GM23248 (cell line): Measurements from ENCODE around the gene THOP1. TPM values are rescaled to one million over a fixed set of nuclear protein-coding genes. Genes with fewer than 3 reads are reported as not detected.

Experiments used
- DNase-seq: peaks from one replicate; pipeline ENCODE4 v3.0.0-alpha.2; 2015
- H2AFZ ChIP-seq: fragments of 200-600 bp; sonication (generic); 2 replicates; pipeline ENCODE4 v1.6.1; 2016; ENCODE audit warnings: antibody characterized with exemption
- H3F3A ChIP-seq: fragments of 200-600 bp; sonication (generic); 2 replicates; pipeline ENCODE4 v1.6.1; 2016; ENCODE audit warnings: mild to moderate bottlenecking, antibody characterized with exemption, mixed run types; ENCODE audit not compliant: insufficient read depth
- H3K27ac ChIP-seq: fragments of 200-600 bp; sonication (generic); 2 replicates; pipeline ENCODE4 v1.5.1; 2016; ENCODE audit warnings: mild to moderate bottlenecking
- H3K27me3 ChIP-seq: fragments of 200-600 bp; sonication (generic); replicated peaks from 2 replicates; pipeline ENCODE4 v1.6.1; 2016; ENCODE audit warnings: mild to moderate bottlenecking; ENCODE audit not compliant: insufficient read depth
- H3K36me3 ChIP-seq: fragments of 200-600 bp; sonication (generic); 2 replicates; pipeline ENCODE4 v1.6.1; 2016; ENCODE audit warnings: low read depth, mild to moderate bottlenecking
- H3K4me1 ChIP-seq: fragments of 200-600 bp; sonication (generic); 2 replicates; pipeline ENCODE4 v1.6.1; 2016; ENCODE audit warnings: mild to moderate bottlenecking; ENCODE audit not compliant: insufficient read depth
- H3K4me2 ChIP-seq: fragments of 200-600 bp; sonication (generic); one replicate; pipeline ENCODE4 v1.6.1; 2016; ENCODE audit warnings: mild to moderate bottlenecking; ENCODE audit not compliant: unreplicated experiment
- H3K4me3 ChIP-seq: fragments of 200-600 bp; sonication (generic); 2 replicates; pipeline ENCODE4 v1.5.1; 2016; ENCODE audit warnings: mild to moderate bottlenecking
- H3K79me2 ChIP-seq: fragments of 200-600 bp; sonication (generic); 2 replicates; pipeline ENCODE4 v1.6.1; 2016; ENCODE audit warnings: mild to moderate bottlenecking; ENCODE audit not compliant: insufficient read depth
- H3K9ac ChIP-seq: fragments of 200-600 bp; sonication (generic); 2 replicates; pipeline ENCODE4 v1.6.1; 2016; ENCODE audit warnings: mild to moderate bottlenecking
- H3K9me2 ChIP-seq: fragments of 200-600 bp; sonication (generic); 2 replicates; pipeline ENCODE4 v1.6.1; 2016; ENCODE audit warnings: mixed run types, mild to moderate bottlenecking, moderate library complexity; ENCODE audit not compliant: insufficient read depth
- H3K9me3 ChIP-seq: fragments of 200-600 bp; sonication (generic); one replicate; pipeline ENCODE4 v1.6.1; 2017; ENCODE audit warnings: low read depth
- H4K20me1 ChIP-seq: fragments of 200-600 bp; sonication (generic); 2 replicates; pipeline ENCODE4 v1.6.0; 2016; ENCODE audit not compliant: insufficient read depth
- EZH2 ChIP-seq: fragments of 200-600 bp; sonication (generic); IDR thresholded peaks from 2 replicates; pipeline ENCODE4 v1.6.1; 2018; ENCODE audit warnings: antibody characterized with exemption, mild to moderate bottlenecking; ENCODE audit not compliant: insufficient read depth, poor library complexity, severe bottlenecking
- EZH2phosphoT487 ChIP-seq: fragments of 200-600 bp; sonication (generic); IDR thresholded peaks from 2 replicates; pipeline ENCODE4 v1.6.1; 2018; ENCODE audit warnings: antibody characterized with exemption, moderate library complexity, mild to moderate bottlenecking, low read depth; ENCODE audit not compliant: insufficient read depth
- WGBS, 2 experiments: methylation state at CpG; one replicate each; pipeline ENCODE4 v1.1.6; 2015 to 2017; ENCODE audit warnings: low lambda C conversion rate in 2 of 2, low coverage in 1 of 2; ENCODE audit errors: missing lambda C conversion rate in 2 of 2; 5-methylcytosine and 5-hydroxymethylcytosine counted together
- in situ Hi-C: fragments of 300-500 bp; cut with MboI; formaldehyde crosslinking; loops from 2 replicates; pipeline ENCODE4 v1.15.0; 2020
- polyA plus RNA-seq: library from polyadenylated mRNA; unstranded; fragments of >200 nt; fragmentation: Nextera tagmentation; extraction: Ambion mirVana; gene quantifications from 2 replicates; pipeline ENCODE4 v1.2.1, GENCODE V29; 2016
- total RNA-seq: library from RNA; depleted of rRNA; stranded (reverse); fragments of >200 nt; shearing (Covaris generic); gene quantifications from 2 replicates; pipeline ENCODE4 v1.2.3, GENCODE V29; 2014

THOP1 gene
- total and polyA plus RNA-seq, 2 experiments from 2014 or later = 64.8 to 136 TPM

GRCh38 chr19:2848616-2849015 lies 63.3 kb downstream of the THOP1 start:
- in situ Hi-C loops = no loop called here
- Histone ChIP-seq H3K9me2 (no peaks in the 10 kb centered on the region), H2AFZ (no peak overlapping the region), H4K20me1 (no peaks in the 10 kb centered on the region), H3K36me3 (peaks cover 34% of the 10 kb centered on the region), H3K4me1 (no peaks in the 10 kb centered on the region), H3K27ac (no peak overlapping the region), H3K27me3 (no peaks in the 10 kb centered on the region), H3K4me2 (no peak overlapping the region), H3K79me2 (peaks cover 74% of the 10 kb centered on the region), H3K4me3 (no peak overlapping the region), H3K9ac (no peak overlapping the region), H3F3A (peaks cover 7% of the 10 kb centered on the region; the same call in 1 of the 2 replicates), H3K9me3 (peaks cover 8% of the 10 kb centered on the region)
- DNase-seq = no peak
- WGBS, 2 experiments = 94 to 98% methylated on average over 4 of the region's 4 CpGs
- TF ChIP-seq EZH2 = no peak
- no peak for TF ChIP-seq EZH2phosphoT487

- Histone ChIP-seq H3K4me1 (no peaks in the 10 kb centered on the region), H3K79me2 (peaks cover 56% of the 10 kb centered on the region), H4K20me1 (no peaks in the 10 kb centered on the region), H3K4me3 (no peak overlapping the region), H3K36me3 (peaks cover 51% of the 10 kb centered on the region), H3K4me2 (no peak overlapping the region), H2AFZ (no peak overlapping the region), H3K27me3 (no peaks in the 10 kb centered on the region), H3K9ac (no peak overlapping the region), H3F3A (peaks cover 7% of the 10 kb centered on the region; the same call in 1 of the 2 replicates), H3K9me2 (no peaks in the 10 kb centered on the region), H3K9me3 (peaks cover 8% of the 10 kb centered on the region), H3K27ac (no peak overlapping the region)
- no peak for DNase-seq
- in situ Hi-C loops = loop anchor here (25.0 kb wide), 1 partner anchor 188 kb away; no protein-coding TSS in a partner anchor
- TF ChIP-seq EZH2phosphoT487 (no peak), EZH2 (no peak)
- 96 to 98% methylated on average over 3 of the region's 3 CpGs for WGBS, 2 experiments
Observed at GRCh38 chr19:2850256-2850925, 65.1 kb downstream of the THOP1 start.

- in situ Hi-C loops = loop anchor here (25.0 kb wide), 1 partner anchor 190 kb away; no protein-coding TSS in a partner anchor
- H2AFZ ChIP-seq = no peak overlapping the region
- H3K4me2 ChIP-seq = no peak overlapping the region
- H3K27ac ChIP-seq = no peak overlapping the region
- no peak overlapping the region for H3K9ac ChIP-seq
- H3F3A ChIP-seq = peaks cover 7% of the 10 kb centered on the region; the same call in 1 of the 2 replicates
- H3K4me3 ChIP-seq = no peak overlapping the region
- H3K9me2 ChIP-seq = no peaks in the 10 kb centered on the region
- H3K79me2 ChIP-seq = peaks cover 34% of the 10 kb centered on the region
- peaks cover 67% of the 10 kb centered on the region for H3K36me3 ChIP-seq
- no peaks in the 10 kb centered on the region for H3K27me3 ChIP-seq
- H3K9me3 ChIP-seq = peaks cover 8% of the 10 kb centered on the region
- no peaks in the 10 kb centered on the region for H3K4me1 ChIP-seq
- 97 to 99% methylated on average over 10 of the region's 10 CpGs for WGBS, 2 experiments
- no peak for DNase-seq
- no peaks in the 10 kb centered on the region for H4K20me1 ChIP-seq
- TF ChIP-seq EZH2 (no peak), EZH2phosphoT487 (no peak)
Observed at GRCh38 chr19:2852598-2852997, 67.3 kb downstream of the THOP1 start.

GRCh38 chr19:2853015-2853606 lies 67.8 kb downstream of the THOP1 start:
- in situ Hi-C loops = loop anchor here (25.0 kb wide), 1 partner anchor 191 kb away; no protein-coding TSS in a partner anchor
- no peaks in the 10 kb centered on the region for H3K27me3 ChIP-seq
- peaks cover 8% of the 10 kb centered on the region for H3K9me3 ChIP-seq
- H3K4me1 ChIP-seq = no peaks in the 10 kb centered on the region
- WGBS, 2 experiments = 95% methylated on average over 11 of the region's 11 CpGs
- no peak overlapping the region for H3K9ac ChIP-seq
- H3K4me3 ChIP-seq = no peak overlapping the region
- H4K20me1 ChIP-seq = no peaks in the 10 kb centered on the region
- H3K27ac ChIP-seq = no peak overlapping the region
- H3K79me2 ChIP-seq = peaks cover 29% of the 10 kb centered on the region
- no peak for DNase-seq
- peaks cover 67% of the 10 kb centered on the region for H3K36me3 ChIP-seq
- H3F3A ChIP-seq = peaks cover 7% of the 10 kb centered on the region; the same call in 1 of the 2 replicates
- TF ChIP-seq EZH2 (no peak), EZH2phosphoT487 (no peak)
- H3K4me2 ChIP-seq = no peak overlapping the region
- no peaks in the 10 kb centered on the region for H3K9me2 ChIP-seq
- no peak overlapping the region for H2AFZ ChIP-seq
